Natural killer cell (primary cell): ENCODE measurements around the gene FRG2B. TPM values are rescaled to one million over a fixed set of nuclear protein-coding genes. Genes with fewer than 3 reads are reported as not detected.

Source experiments
- ATAC-seq, 3 donors: fragments of 150-1000 bp in 2 of 3; fragments of 200-7000 bp in 1 of 3; cut with Tn5 transposase; 1 replicate in 1 of 3; 2 replicates in 2 of 3; pipeline ENCODE4 v1.10.0; 2021; ENCODE audit warnings: mild to moderate bottlenecking in 2 of 3, moderate library complexity in 2 of 3
- DNase-seq, 2 donors: peaks; one replicate each; pipeline versions ENCODE4 v3.0.0 to v3.0.0-alpha.2; 2013 to 2021; ENCODE audit warnings: mixed read lengths in 1 of 2
- H3K27ac ChIP-seq: one replicate; pipeline ENCODE4 v1.5.1; 2013; ENCODE audit warnings: mild to moderate bottlenecking, low read length
- H3K27me3 ChIP-seq: one replicate; pipeline ENCODE4 v1.6.1; 2013; ENCODE audit warnings: low read length; ENCODE audit not compliant: control insufficient read depth, insufficient read depth
- H3K36me3 ChIP-seq: one replicate; pipeline ENCODE4 v1.6.1; 2013; ENCODE audit warnings: low read length; ENCODE audit not compliant: control insufficient read depth, insufficient read depth
- H3K4me1 ChIP-seq: one replicate; pipeline ENCODE4 v1.6.1; 2013; ENCODE audit warnings: low read length; ENCODE audit not compliant: control insufficient read depth, insufficient read depth
- H3K4me3 ChIP-seq: one replicate; pipeline ENCODE4 v1.5.1; 2013; ENCODE audit warnings: low read length
- H3K9me3 ChIP-seq: one replicate; pipeline ENCODE4 v1.6.1; 2013; ENCODE audit warnings: low read length; ENCODE audit not compliant: control insufficient read depth, insufficient read depth
- H3K27ac Mint-ChIP-seq, 2 donors: one replicate each; pipeline ENCODE4 v1.8.0; 2022; ENCODE audit warnings: mild to moderate bottlenecking in 2 of 2, mixed read lengths in 2 of 2, moderate library complexity in 1 of 2
- H3K27me3 Mint-ChIP-seq, 2 donors: one replicate each; pipeline ENCODE4 v1.8.0; 2022; ENCODE audit warnings: low read depth in 2 of 2, mixed read lengths in 2 of 2
- H3K36me3 Mint-ChIP-seq: one replicate; pipeline ENCODE4 v1.8.0; 2022; ENCODE audit warnings: mixed read lengths
- H3K4me1 Mint-ChIP-seq, 2 donors: one replicate each; pipeline ENCODE4 v1.8.0; 2022; ENCODE audit warnings: mixed read lengths in 2 of 2
- H3K4me3 Mint-ChIP-seq: one replicate; pipeline ENCODE4 v1.8.0; 2022; ENCODE audit warnings: mild to moderate bottlenecking, moderate library complexity, mixed read lengths
- H3K9me3 Mint-ChIP-seq, 2 donors: one replicate each; pipeline ENCODE4 v1.8.0; 2022; ENCODE audit warnings: mixed read lengths in 2 of 2
- CTCF ChIP-seq: fragments of 200-600 bp; IDR thresholded peaks from one replicate; pipeline ENCODE4 v1.8.0; 2022; ENCODE audit warnings: antibody characterized with exemption
- WGBS: methylation state at CpG from one replicate; pipeline ENCODE4 v1.1.7; 2013; ENCODE audit warnings: missing lambda C conversion rate; ENCODE audit not compliant: insufficient coverage; 5-methylcytosine and 5-hydroxymethylcytosine counted together
- intact Hi-C: fragments of 100-400 bp; cut with micrococcal nuclease; formaldehyde crosslinking; loops from one replicate; pipeline ENCODE4 v1.14.2; 2022
- total RNA-seq, 4 donors: library from RNA; stranded (reverse); fragments of 120-200 nt in 1 of 4; gene quantifications; one replicate each; pipeline versions ENCODE4 v1.2.3 to v1.2.4, GENCODE V29; 2013 to 2022

Gene FRG2B
- total RNA-seq, 3 donors from 2014 or later (not counting 1 experiment from before 2014, with no cell fraction given) = not detected

DNA sequence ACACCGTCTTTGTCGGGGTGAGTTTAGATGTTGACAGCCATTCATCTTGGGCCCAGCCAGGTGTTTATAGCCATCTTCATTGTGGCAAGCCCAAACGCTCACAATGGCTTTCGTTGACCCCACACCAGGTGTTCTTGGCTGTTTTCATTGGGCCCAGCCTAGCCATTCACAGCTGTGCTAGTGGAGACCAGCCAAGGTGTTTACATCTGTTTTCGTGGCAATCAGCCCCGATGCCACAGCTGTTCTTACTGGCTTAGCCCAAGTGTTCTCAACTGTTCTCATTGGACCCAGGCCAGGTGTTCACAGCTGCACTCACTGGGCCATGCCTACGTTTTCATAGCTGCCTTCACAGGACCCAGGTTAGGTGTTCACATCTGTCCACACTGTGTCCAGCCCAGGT lies 7.7 kb downstream of the FRG2B start:
- Mint-ChIP-seq H3K27me3 (peaks cover 10 to 21% of the 10 kb centered on the region in 2 donors), H3K27ac (no peak overlapping the region), H3K9me3 (no peaks in the 10 kb centered on the region), H3K4me3 (no peak overlapping the region), H3K36me3 (no peaks in the 10 kb centered on the region), H3K4me1 (no peaks in the 10 kb centered on the region)
- Histone ChIP-seq H3K4me3 (no peak overlapping the region), H3K9me3 (no peaks in the 10 kb centered on the region), H3K27ac (no peak overlapping the region), H3K4me1 (no peaks in the 10 kb centered on the region), H3K27me3 (no peaks in the 10 kb centered on the region), H3K36me3 (no peaks in the 10 kb centered on the region)
- intact Hi-C loops = no loop called here
- DNase-seq = no peak
- TF ChIP-seq CTCF = no peak
- ATAC-seq = no peak
- WGBS = 77% methylated on average over 7 of the region's 7 CpGs

DNA sequence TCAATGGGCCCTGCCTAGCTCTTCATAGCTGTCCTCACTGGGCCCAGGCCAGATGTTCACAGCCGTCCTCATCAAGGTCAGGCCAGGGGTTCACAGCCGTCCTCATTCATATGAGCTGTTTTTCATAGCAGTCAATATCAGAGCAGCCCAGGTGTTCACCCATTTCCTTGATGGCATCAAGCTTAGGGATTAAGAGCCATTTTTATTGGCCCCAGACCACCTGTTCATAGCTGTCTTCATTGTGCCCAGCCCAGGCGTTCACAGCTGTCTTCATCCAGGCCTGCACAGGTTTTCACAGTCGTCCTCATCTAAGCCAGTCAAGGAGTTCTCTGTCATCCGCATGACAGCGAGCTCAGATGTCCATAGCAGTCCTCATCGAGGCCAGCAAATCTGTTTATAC lies 9.4 kb downstream of the FRG2B start:
- Mint-ChIP-seq H3K36me3 (no peaks in the 10 kb centered on the region), H3K27ac (no peak overlapping the region), H3K4me3 (no peak overlapping the region), H3K9me3 (no peaks in the 10 kb centered on the region), H3K4me1 (no peaks in the 10 kb centered on the region), H3K27me3 (peaks cover 6 to 13% of the 10 kb centered on the region in 2 donors)
- no peak for TF ChIP-seq CTCF
- ATAC-seq (no peak), DNase-seq (no peak)
- Histone ChIP-seq H3K4me3 (no peak overlapping the region), H3K27ac (no peak overlapping the region), H3K4me1 (no peaks in the 10 kb centered on the region), H3K9me3 (no peaks in the 10 kb centered on the region), H3K36me3 (no peaks in the 10 kb centered on the region), H3K27me3 (no peaks in the 10 kb centered on the region)
- intact Hi-C loops = no loop called here
- 94% methylated on average over 7 of the region's 7 CpGs for WGBS

GRCh38 chr10:133616371-133617130 lies 10.0 kb downstream of the FRG2B start:
- Mint-ChIP-seq H3K36me3 (no peaks in the 10 kb centered on the region), H3K4me1 (no peaks in the 10 kb centered on the region), H3K4me3 (no peak overlapping the region), H3K9me3 (no peaks in the 10 kb centered on the region), H3K27me3 (peaks cover 9 to 13% of the 10 kb centered on the region in 2 donors), H3K27ac (no peak overlapping the region)
- Histone ChIP-seq H3K9me3 (no peaks in the 10 kb centered on the region), H3K27me3 (no peaks in the 10 kb centered on the region), H3K27ac (no peak overlapping the region), H3K4me1 (no peaks in the 10 kb centered on the region), H3K4me3 (no peak overlapping the region), H3K36me3 (no peaks in the 10 kb centered on the region)
- no peak for TF ChIP-seq CTCF
- intact Hi-C loops = no loop called here
- no peak for DNase-seq
- 94% methylated on average over 8 of the region's 8 CpGs for WGBS
- ATAC-seq = no peak
